ENCODE measurements around the gene TIMM23.

The TIMM23 gene

GRCh38 chr10:46014683-46015405, 42.6 kb downstream of the TIMM23 start:
- no peak for DNase-seq (ENCODE audit: low read depth)
- no peak overlapping the region for H3K4me3 ChIP-seq (ENCODE audit: low read depth, low read length)
- TF ChIP-seq CTCF (IDR thresholded peaks at IDR 0.05; ENCODE audit: control insufficient read depth, extremely low read depth, insufficient read depth) = no peak

GRCh38 chr10:46016190-46016589, 43.9 kb downstream of the TIMM23 start:
- DNase-seq (ENCODE audit: low read depth) = no peak
- no peak overlapping the region for H3K4me3 ChIP-seq (ENCODE audit: low read depth, low read length)
- no peak for TF ChIP-seq CTCF (IDR thresholded peaks at IDR 0.05; ENCODE audit: control insufficient read depth, extremely low read depth, insufficient read depth)

GRCh38 chr10:46016811-46017210, 44.5 kb downstream of the TIMM23 start:
- no peak for DNase-seq (ENCODE audit: low read depth)
- no peak for TF ChIP-seq CTCF (IDR thresholded peaks at IDR 0.05; ENCODE audit: control insufficient read depth, extremely low read depth, insufficient read depth)

DNA sequence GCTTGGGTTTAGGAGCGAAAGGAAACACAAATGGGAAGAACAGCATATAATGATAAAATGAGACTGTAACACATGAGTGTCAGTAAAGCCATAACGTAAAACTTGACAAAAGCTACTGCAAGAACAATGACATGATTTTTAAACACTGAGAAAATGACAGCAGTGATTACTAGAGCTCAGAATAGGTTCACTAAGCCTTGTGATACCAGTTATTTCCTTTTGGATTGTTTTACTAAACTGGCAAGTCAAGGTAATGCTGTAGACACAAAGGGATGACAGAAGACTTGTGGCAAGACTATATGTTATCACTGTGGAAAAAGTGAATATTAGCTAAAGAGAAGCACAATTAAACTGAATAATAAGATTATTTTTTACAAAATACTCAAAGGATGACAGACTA, 45.4 kb downstream of the TIMM23 start:
- TF ChIP-seq CTCF (IDR thresholded peaks at IDR 0.05; ENCODE audit: control insufficient read depth, extremely low read depth, insufficient read depth) = no peak
- H3K4me3 ChIP-seq (ENCODE audit: low read depth, low read length) = no peak overlapping the region
- DNase-seq (ENCODE audit: low read depth) = no peak

More at GRCh38 chr10:46016811-46017210, 44.5 kb downstream of the TIMM23 start:
- H3K4me3 ChIP-seq (ENCODE audit: low read depth, low read length) = no peak overlapping the region

DNA sequence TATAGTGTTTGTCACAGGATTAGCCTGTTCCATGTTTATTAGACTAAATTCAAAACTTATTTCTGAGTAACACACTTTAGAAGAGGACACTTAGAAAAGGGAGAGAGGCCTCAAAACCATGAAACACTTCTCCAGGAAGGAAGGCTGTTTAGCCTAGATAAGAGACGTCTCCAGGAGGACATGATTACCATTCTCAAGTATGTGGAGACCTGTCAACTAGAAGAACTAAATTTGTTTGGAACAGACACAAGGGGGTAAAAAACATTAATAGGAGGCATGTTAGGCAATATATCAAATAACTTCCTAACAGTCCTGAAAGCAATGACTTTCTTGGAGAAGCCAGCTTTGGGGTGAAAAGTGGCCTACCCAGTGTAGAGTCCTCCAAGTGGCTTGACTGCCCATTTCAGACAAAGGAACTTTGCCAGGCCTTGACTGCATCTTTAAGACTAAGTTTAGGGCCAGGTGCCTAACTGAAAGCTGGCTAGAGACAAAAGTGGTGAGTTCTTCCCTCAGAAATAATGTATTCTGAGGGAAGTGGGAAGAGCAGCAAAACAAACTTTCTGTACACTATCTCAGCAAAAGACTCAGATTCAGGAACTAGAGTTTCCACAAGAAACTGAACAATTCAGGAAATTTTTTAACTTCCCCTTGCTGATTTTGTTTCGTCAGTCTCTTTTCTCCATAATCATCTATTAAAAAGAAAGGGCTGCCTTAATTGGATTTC, 46.3 kb downstream of the TIMM23 start:
- DNase-seq (ENCODE audit: low read depth) = no peak
- H3K4me3 ChIP-seq (ENCODE audit: low read depth, low read length) = no peak overlapping the region
- no peak for TF ChIP-seq CTCF (IDR thresholded peaks at IDR 0.05; ENCODE audit: control insufficient read depth, extremely low read depth, insufficient read depth)

- no peak for TF ChIP-seq CTCF (IDR thresholded peaks at IDR 0.05; ENCODE audit: control insufficient read depth, extremely low read depth, insufficient read depth)
- no peak overlapping the region for H3K4me3 ChIP-seq (ENCODE audit: low read depth, low read length)
- DNase-seq (ENCODE audit: low read depth) = no peak
Measured at GRCh38 chr10:46019177-46019528, 46.9 kb downstream of the TIMM23 start.

Measured in LNCaP clone FGC (cell line).